Fibroblast of lung (primary cell): ENCODE data around the gene TNFAIP2. TPM values are rescaled to one million over a fixed set of nuclear protein-coding genes. Genes with fewer than 3 reads are reported as not detected.

ENCODE experiments used
- DNase-seq, 2 donors: peaks; one replicate each; pipeline versions ENCODE4 v3.0.0 to v3.0.0-alpha.2; 2010; ENCODE audit warnings: low read depth in 2 of 2
- H2AFZ ChIP-seq: 2 replicates; pipeline ENCODE4 v1.5.1; 2012; ENCODE audit warnings: low read length, control low read depth, inconsistent platforms
- H3K27ac ChIP-seq: 2 replicates; pipeline ENCODE4 v1.5.1; 2011; ENCODE audit warnings: low read length, control low read depth; ENCODE audit not compliant: insufficient read depth
- H3K27me3 ChIP-seq: 2 replicates; pipeline ENCODE4 v1.5.1; 2011; ENCODE audit warnings: mild to moderate bottlenecking, low read length; ENCODE audit not compliant: control insufficient read depth, insufficient read depth
- H3K36me3 ChIP-seq: 2 replicates; pipeline ENCODE4 v1.5.1; 2011; ENCODE audit warnings: low read length; ENCODE audit not compliant: control insufficient read depth, insufficient read depth
- H3K4me1 ChIP-seq: 2 replicates; pipeline ENCODE4 v1.5.1; 2011; ENCODE audit warnings: low read length; ENCODE audit not compliant: control insufficient read depth, insufficient read depth; ENCODE audit errors: extremely low read depth
- H3K4me2 ChIP-seq: 2 replicates; pipeline ENCODE4 v1.5.1; 2011; ENCODE audit warnings: low read length, control low read depth; ENCODE audit not compliant: insufficient read depth; ENCODE audit errors: extremely low read depth
- H3K4me3 ChIP-seq, 4 experiments: fragments of 200-600 bp in 1 of 4; sonication (generic) in 1 of 4; replicated peaks in 1 of 4; 2 replicates each; pipeline ENCODE4 v1.5.1; 2011 to 2016; ENCODE audit warnings: low read length in 4 of 4, low read depth in 3 of 4, mild to moderate bottlenecking in 3 of 4, control low read depth in 2 of 4, inconsistent platforms in 1 of 4, mixed read lengths in 1 of 4; ENCODE audit not compliant: insufficient read depth in 1 of 4; ENCODE audit errors: control extremely low read depth in 1 of 4
- H3K79me2 ChIP-seq: 2 replicates; pipeline ENCODE4 v1.5.1; 2012; ENCODE audit warnings: mild to moderate bottlenecking, low read length, inconsistent platforms; ENCODE audit not compliant: control insufficient read depth, insufficient read depth
- H3K9ac ChIP-seq: 2 replicates; pipeline ENCODE4 v1.5.1; 2011; ENCODE audit warnings: mild to moderate bottlenecking, low read length, control low read depth; ENCODE audit not compliant: insufficient read depth
- H3K9me3 ChIP-seq: 2 replicates; pipeline ENCODE4 v1.5.1; 2012; ENCODE audit warnings: low read depth, low read length; ENCODE audit not compliant: control insufficient read depth, insufficient read depth
- H4K20me1 ChIP-seq: 2 replicates; pipeline ENCODE4 v1.5.1; 2011; ENCODE audit warnings: low read length; ENCODE audit not compliant: control insufficient read depth, insufficient read depth; ENCODE audit errors: extremely low read depth
- CTCF ChIP-seq, 2 donors: IDR thresholded peaks in 1 of 2; conservative IDR thresholded peaks in 1 of 2; 1 replicate in 1 of 2; 2 replicates in 1 of 2; pipeline ENCODE4 v1.5.1; 2011 to 2012; ENCODE audit warnings: low read length in 2 of 2, control low read depth in 1 of 2, inconsistent platforms in 1 of 2, low read depth in 1 of 2, mild to moderate bottlenecking in 1 of 2
- EZH2 ChIP-seq: IDR thresholded peaks from 2 replicates; pipeline ENCODE4 v1.5.1; 2012; ENCODE audit warnings: low read length, control low read depth, mild to moderate bottlenecking; ENCODE audit errors: missing control alignments
- polyA plus RNA-seq, 2 donors: library from polyadenylated mRNA; depleted of rRNA in 1 of 2; stranded (reverse) in 1 of 2; unstranded in 1 of 2; fragments of >200 nt; gene quantifications; 2 replicates each; pipeline ENCODE4 v1.2.1, GENCODE V29; 2011 to 2012; ENCODE audit warnings: missing spikeins in 1 of 2
- total RNA-seq: library from RNA; depleted of rRNA; stranded (reverse); fragments of >200 nt; gene quantifications from 2 replicates; pipeline ENCODE4 v1.2.1, GENCODE V29; 2014

TNFAIP2 gene
- total and polyA plus RNA-seq, 2 donors (not counting 1 experiment from before 2014, with no cell fraction given): 71.5 to 139 TPM

GRCh38 chr14:103108749-103109207 is 14.5 kb upstream of the TNFAIP2 start:
- TF ChIP-seq CTCF (conservative IDR thresholded peaks at IDR 0.05 in 1 of 2, IDR thresholded peaks at IDR 0.05 in 1 of 2; ENCODE audit: low read depth in 1 of 2, low read length in 2 of 2) (no peak), EZH2 (no peak)
- no peaks in the 10 kb centered on the region for H4K20me1 ChIP-seq
- no peak overlapping the region for H3K9ac ChIP-seq
- H3K4me3 ChIP-seq: no peak overlapping the region
- no peak overlapping the region for H2AFZ ChIP-seq
- DNase-seq: peak; percentile 38 to 52
- peaks cover 10% of the 10 kb centered on the region for H3K27me3 ChIP-seq
- no peak overlapping the region for H3K27ac ChIP-seq
- H3K36me3 ChIP-seq: no peaks in the 10 kb centered on the region
- H3K9me3 ChIP-seq: no peaks in the 10 kb centered on the region
- H3K4me2 ChIP-seq: no peak overlapping the region
- peaks cover 26% of the 10 kb centered on the region for H3K4me1 ChIP-seq
- H3K79me2 ChIP-seq: no peaks in the 10 kb centered on the region

- Histone ChIP-seq H2AFZ (no peak overlapping the region), H3K4me3 (peak overlapping the region in 1 of 4 experiments; percentile 1), H3K27ac (peak overlapping the region; percentile 95), H3K27me3 (peaks cover under 1% of the 10 kb centered on the region), H3K4me1 (peaks cover 26% of the 10 kb centered on the region), H3K36me3 (no peaks in the 10 kb centered on the region), H3K9ac (peak overlapping the region; percentile 78), H4K20me1 (no peaks in the 10 kb centered on the region), H3K9me3 (no peaks in the 10 kb centered on the region), H3K79me2 (no peaks in the 10 kb centered on the region), H3K4me2 (peak overlapping the region; percentile 73)
- DNase-seq: peak; percentile 81 to 86
- TF ChIP-seq EZH2 (no peak), CTCF (conservative IDR thresholded peaks at IDR 0.05 in 1 of 2, IDR thresholded peaks at IDR 0.05 in 1 of 2; ENCODE audit: low read depth in 1 of 2, low read length in 2 of 2) (no peak)
These were observed 13.5 kb upstream of the TNFAIP2 start for GRCh38 chr14:103109535-103110441.

- peak overlapping the region; percentile 63 for H3K9ac ChIP-seq
- peak overlapping the region; percentile 95 for H3K27ac ChIP-seq
These were observed 12.5 kb upstream of the TNFAIP2 start for GRCh38 chr14:103110681-103111231.

More at GRCh38 chr14:103110681-103111231, 12.5 kb upstream of the TNFAIP2 start:
- peak in 1 of 2 donors; percentile 52 for DNase-seq
- Histone ChIP-seq H3K9me3 (no peaks in the 10 kb centered on the region), H3K4me3 (no peak overlapping the region), H2AFZ (no peak overlapping the region), H3K36me3 (no peaks in the 10 kb centered on the region), H3K4me1 (peaks cover 23% of the 10 kb centered on the region), H3K4me2 (peak overlapping the region; percentile 73), H4K20me1 (no peaks in the 10 kb centered on the region), H3K27me3 (no peaks in the 10 kb centered on the region), H3K79me2 (no peaks in the 10 kb centered on the region)
- TF ChIP-seq CTCF (conservative IDR thresholded peaks at IDR 0.05 in 1 of 2, IDR thresholded peaks at IDR 0.05 in 1 of 2; ENCODE audit: low read depth in 1 of 2, low read length in 2 of 2) (no peak), EZH2 (no peak)
